HG02973 (cell line): ENCODE measurements around the gene MYO19.
"Not testable (repeated sequence)": the region's sequence is repeated elsewhere in the genome, so short reads cannot be mapped to it uniquely, and the experiment has no call there.

ENCODE experiments used
- ATAC-seq: cut with Tn5 transposase; IDR thresholded peaks from one replicate; pipeline ENCODE4 v1.9.1; 2021; ENCODE audit warnings: moderate library complexity; ENCODE audit not compliant: unreplicated experiment

Gene MYO19

GRCh38 chr17:36463916-36464764, 70.5 kb downstream of the MYO19 start:
- no peak for ATAC-seq

GRCh38 chr17:36461330-36462110, 73.1 kb downstream of the MYO19 start:
- no peak for ATAC-seq

DNA sequence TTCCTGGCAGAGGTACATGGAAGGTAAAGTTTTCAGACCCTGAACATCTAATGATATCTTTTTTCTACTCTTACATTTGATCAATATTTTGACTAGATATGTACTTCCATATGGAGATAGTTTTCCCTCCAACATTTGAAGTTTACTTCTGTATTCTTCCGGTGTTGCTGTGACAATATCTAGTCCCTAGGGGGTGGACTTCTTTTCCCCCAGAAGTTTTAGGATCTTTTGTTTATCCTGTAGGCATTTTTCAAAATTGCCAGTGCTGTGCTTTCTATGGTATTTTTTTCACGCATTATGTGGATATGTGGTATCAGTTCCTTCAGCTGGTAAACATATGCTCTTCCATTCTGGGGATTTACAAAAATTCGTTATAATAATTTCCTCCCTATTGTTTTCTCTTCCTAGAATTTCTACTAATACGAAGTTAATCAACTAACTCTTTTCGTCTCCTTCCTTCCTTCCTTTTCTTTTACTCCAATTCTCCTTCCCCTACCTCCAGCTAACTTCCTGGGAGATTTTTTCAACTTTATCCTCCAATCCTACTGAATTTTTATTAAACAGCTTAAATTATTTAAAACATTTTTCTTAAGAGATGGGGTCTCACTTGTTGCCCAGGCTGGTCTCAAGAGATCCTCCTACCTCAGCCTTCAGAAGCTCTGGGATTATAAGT, 74.3 kb downstream of the MYO19 start:
- no peak for ATAC-seq

GRCh38 chr17:36459601-36460000, 75.1 kb downstream of the MYO19 start:
- ATAC-seq = no peak

GRCh38 chr17:36459045-36459444, 75.6 kb downstream of the MYO19 start:
- ATAC-seq = no peak

GRCh38 chr17:36457701-36458100, 77.0 kb downstream of the MYO19 start:
- ATAC-seq = not testable (repeated sequence)

DNA sequence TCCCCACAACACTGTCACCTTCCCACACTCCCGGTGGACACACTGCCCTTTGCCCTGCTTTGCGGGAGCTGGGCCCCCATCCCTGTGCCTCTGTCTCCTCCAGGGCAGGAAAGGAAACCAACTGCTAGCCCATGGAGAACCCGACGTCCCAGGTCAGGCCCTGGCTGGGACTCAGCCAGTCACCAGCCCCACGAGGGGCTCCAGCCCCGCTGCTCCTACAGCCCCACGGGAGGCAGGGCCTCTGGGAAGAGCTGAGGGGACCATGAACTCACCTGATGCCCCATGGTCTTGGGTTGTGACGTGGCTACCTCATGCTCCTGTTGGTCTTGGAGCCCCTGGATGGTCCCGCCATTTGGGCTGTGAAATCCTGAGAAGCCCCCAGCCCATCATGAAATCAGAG, 81.8 kb downstream of the MYO19 start:
- ATAC-seq = not testable (repeated sequence)

DNA sequence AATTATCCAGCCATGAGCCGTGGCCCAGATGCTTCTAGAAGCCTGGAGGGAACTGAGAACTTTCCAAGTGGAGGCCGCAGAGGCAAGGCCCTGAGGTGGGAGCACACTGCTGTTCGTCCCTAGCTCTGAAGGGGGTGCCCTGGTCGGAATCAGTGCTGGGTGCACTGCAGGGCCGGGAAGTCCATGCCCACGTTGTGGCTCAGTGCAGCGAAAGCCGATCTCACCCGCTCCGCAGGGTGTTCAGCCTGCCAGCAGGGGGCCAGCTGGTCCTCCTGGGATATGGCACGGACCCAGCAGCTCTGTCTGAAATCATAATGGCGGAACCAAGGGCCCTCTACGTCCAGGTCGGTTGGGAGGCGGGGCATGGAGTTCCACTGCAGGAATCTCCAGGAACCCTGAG, 84.7 kb downstream of the MYO19 start:
- ATAC-seq = not testable (repeated sequence)
